MCF 10A (cell line): Measurements from ENCODE around the gene SAE1. TPM values are rescaled to one million over a fixed set of nuclear protein-coding genes. Genes with fewer than 3 reads are reported as not detected.

Experiments used
- BruUV-seq: library from RNA; stranded (reverse); fragments of 400-500 nt; replicated peaks from 2 replicates; lab custom pipeline; 2021; lab: Mats Ljungman, UMichigan
- CTCF ChIA-PET: fragments of 300-600 bp; sonication (Branson Sonifier 250); formaldehyde crosslinking; extraction: SDS; loops from one replicate; lab custom pipeline; 2021; ENCODE audit warnings: antibody characterized with exemption, inconsistent platforms; lab: Yijun Ruan, JAX
- POLR2A ChIA-PET: fragments of 300-600, 350-650 bp; sonication (Branson Sonifier 250); formaldehyde crosslinking; extraction: SDS; loops from one replicate; lab custom pipeline; 2020; ENCODE audit warnings: antibody characterized with exemption, inconsistent platforms; lab: Yijun Ruan, JAX
- DNase-seq: peaks from one replicate; pipeline ENCODE4 v3.0.0-alpha.2; 2018; ENCODE audit not compliant: unreplicated experiment
- H3K27ac Mint-ChIP-seq: one replicate; pipeline ENCODE4 v1.8.0; 2022; ENCODE audit warnings: mild to moderate bottlenecking, low read depth, mixed read lengths; ENCODE audit not compliant: unreplicated experiment
- H3K27me3 Mint-ChIP-seq: one replicate; pipeline ENCODE4 v1.8.0; 2022; ENCODE audit warnings: mixed read lengths; ENCODE audit not compliant: insufficient read depth, unreplicated experiment
- H3K36me3 Mint-ChIP-seq: one replicate; pipeline ENCODE4 v1.8.0; 2022; ENCODE audit warnings: mild to moderate bottlenecking, moderate library complexity, mixed read lengths; ENCODE audit not compliant: insufficient read depth, unreplicated experiment
- H3K4me1 Mint-ChIP-seq: one replicate; pipeline ENCODE4 v1.8.0; 2022; ENCODE audit warnings: mixed read lengths; ENCODE audit not compliant: insufficient read depth, unreplicated experiment
- H3K4me3 Mint-ChIP-seq: one replicate; pipeline ENCODE4 v1.8.0; 2022; ENCODE audit warnings: mild to moderate bottlenecking, moderate library complexity, mixed read lengths; ENCODE audit not compliant: unreplicated experiment
- H3K9me3 Mint-ChIP-seq: one replicate; pipeline ENCODE4 v1.8.0; 2022; ENCODE audit warnings: mixed read lengths; ENCODE audit not compliant: unreplicated experiment
- intact Hi-C: fragments of 100-400 bp; cut with micrococcal nuclease; formaldehyde crosslinking; loops from 2 replicates; pipeline ENCODE4 v1.14.1; 2022
- total RNA-seq: library from RNA; stranded (reverse); gene quantifications from 2 replicates; pipeline ENCODE4 v1.2.3, GENCODE V29; 2022
- TF ChIP-seq, protein P1 (sequence below): fragments of 200-600 bp; IDR thresholded peaks from one replicate; pipeline ENCODE4 v1.8.0; 2022; ENCODE audit warnings: antibody characterized with exemption, mild to moderate bottlenecking; ENCODE audit not compliant: unreplicated experiment

The SAE1 gene
- total RNA-seq, 1 experiment from 2014 or later: 81.7 TPM

DNA sequence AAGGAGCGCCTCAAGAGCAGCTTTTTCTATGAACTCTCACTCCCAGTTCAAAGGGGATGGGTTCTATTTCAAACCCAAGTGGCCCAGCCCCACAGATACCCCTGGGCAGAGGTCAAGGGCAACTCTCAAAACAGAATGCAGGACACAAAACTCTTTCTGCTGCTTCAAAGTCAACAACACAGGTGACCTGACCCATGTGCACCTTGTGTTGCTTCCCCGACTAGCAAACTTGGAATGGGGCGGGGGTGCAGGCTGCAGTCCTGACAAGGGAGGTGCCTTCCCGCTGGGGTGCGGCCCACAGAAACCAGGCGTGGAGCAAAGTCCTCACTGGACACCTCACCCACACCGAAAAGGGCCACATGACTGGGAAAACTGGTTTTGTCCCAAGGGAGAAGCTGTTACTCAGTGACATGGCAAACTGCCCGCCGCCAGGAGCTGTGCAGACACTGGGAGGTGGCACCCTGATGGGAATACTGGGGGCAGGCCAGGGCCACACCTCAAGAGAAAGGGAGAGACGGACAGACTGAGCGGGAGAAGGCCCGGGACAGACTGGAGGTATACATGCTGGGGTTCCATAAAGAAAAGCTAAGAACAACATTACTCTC lies 34.4 kb upstream of the SAE1 start:
- POLR2A ChIA-PET: interaction anchor here (0.5 to 5.3 kb wide), 8 partner anchors 9 to 39 kb away, joined by 3 to 49 read pairs (median 6); partner anchors contain the start of genes SAE1 and ZC3H4
- Mint-ChIP-seq H3K9me3 (no peaks in the 10 kb centered on the region), H3K4me1 (peaks cover 21% of the 10 kb centered on the region), H3K4me3 (peak overlapping the region; percentile 36), H3K27me3 (no peaks in the 10 kb centered on the region), H3K36me3 (peaks cover 46% of the 10 kb centered on the region), H3K27ac (peak overlapping the region; percentile 92)
- intact Hi-C loops: no loop called here
- no TSS peak for BruUV-seq
- DNase-seq: peak; percentile 41
- CTCF ChIA-PET: interaction anchor here (0.5 to 1.6 kb wide), 4 partner anchors 14 to 151 kb away, joined by 3 to 4 read pairs (median 3); no protein-coding TSS in a partner anchor
- TF ChIP-seq, protein P1, sequence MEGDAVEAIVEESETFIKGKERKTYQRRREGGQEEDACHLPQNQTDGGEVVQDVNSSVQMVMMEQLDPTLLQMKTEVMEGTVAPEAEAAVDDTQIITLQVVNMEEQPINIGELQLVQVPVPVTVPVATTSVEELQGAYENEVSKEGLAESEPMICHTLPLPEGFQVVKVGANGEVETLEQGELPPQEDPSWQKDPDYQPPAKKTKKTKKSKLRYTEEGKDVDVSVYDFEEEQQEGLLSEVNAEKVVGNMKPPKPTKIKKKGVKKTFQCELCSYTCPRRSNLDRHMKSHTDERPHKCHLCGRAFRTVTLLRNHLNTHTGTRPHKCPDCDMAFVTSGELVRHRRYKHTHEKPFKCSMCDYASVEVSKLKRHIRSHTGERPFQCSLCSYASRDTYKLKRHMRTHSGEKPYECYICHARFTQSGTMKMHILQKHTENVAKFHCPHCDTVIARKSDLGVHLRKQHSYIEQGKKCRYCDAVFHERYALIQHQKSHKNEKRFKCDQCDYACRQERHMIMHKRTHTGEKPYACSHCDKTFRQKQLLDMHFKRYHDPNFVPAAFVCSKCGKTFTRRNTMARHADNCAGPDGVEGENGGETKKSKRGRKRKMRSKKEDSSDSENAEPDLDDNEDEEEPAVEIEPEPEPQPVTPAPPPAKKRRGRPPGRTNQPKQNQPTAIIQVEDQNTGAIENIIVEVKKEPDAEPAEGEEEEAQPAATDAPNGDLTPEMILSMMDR: no peak

- Mint-ChIP-seq H3K27me3 (no peaks in the 10 kb centered on the region), H3K36me3 (peaks cover 42% of the 10 kb centered on the region), H3K4me3 (peak overlapping the region; percentile 36), H3K27ac (peak overlapping the region; percentile 92), H3K9me3 (no peaks in the 10 kb centered on the region), H3K4me1 (peaks cover 21% of the 10 kb centered on the region)
- intact Hi-C loops: no loop called here
- TF ChIP-seq, protein P1: no peak
- no peak for DNase-seq
- POLR2A ChIA-PET: interaction anchor here (0.5 to 5.3 kb wide), 6 partner anchors 9 to 39 kb away, joined by 3 to 49 read pairs (median 8); partner anchors contain the start of genes SAE1 and ZC3H4
- BruUV-seq: no TSS peak
- CTCF ChIA-PET: interaction anchor here (0.5 to 1.6 kb wide), 3 partner anchors 15 to 150 kb away, joined by 3 to 4 read pairs (median 3); no protein-coding TSS in a partner anchor
These were observed 33.9 kb upstream of the SAE1 start for GRCh38 chr19:47096721-47097120.

GRCh38 chr19:47097396-47098201 lies 33.0 kb upstream of the SAE1 start:
- Mint-ChIP-seq H3K27ac (peak overlapping the region; percentile 92), H3K36me3 (peaks cover 37% of the 10 kb centered on the region), H3K4me3 (no peak overlapping the region), H3K4me1 (peaks cover 21% of the 10 kb centered on the region), H3K9me3 (no peaks in the 10 kb centered on the region), H3K27me3 (no peaks in the 10 kb centered on the region)
- intact Hi-C loops: no loop called here
- DNase-seq: no peak
- BruUV-seq: no TSS peak
- ChIA-PET POLR2A (interaction anchor here (2.5 to 5.3 kb wide), 2 partner anchors 12 to 17 kb away, joined by 28 to 49 read pairs; partner anchors contain the start of gene ZC3H4), CTCF (interaction anchor here (0.6 kb wide), 1 partner anchor 61 kb away, joined by 4 read pairs; no protein-coding TSS in a partner anchor)
- TF ChIP-seq, protein P1: no peak
